HUDEP-2 (cell line): Measurements from ENCODE around the gene MYL2.
"Not testable (repeated sequence)": the region's sequence is repeated elsewhere in the genome, so short reads cannot be mapped to it uniquely, and the experiment has no call there.

Source experiments
- DNase-seq, 76 experiments: peaks; one replicate each; lab custom pipeline; 2025; ENCODE audit not compliant: unreplicated experiment in 76 of 76; lab: John Stamatoyannopoulos, UW

MYL2 gene

DNA sequence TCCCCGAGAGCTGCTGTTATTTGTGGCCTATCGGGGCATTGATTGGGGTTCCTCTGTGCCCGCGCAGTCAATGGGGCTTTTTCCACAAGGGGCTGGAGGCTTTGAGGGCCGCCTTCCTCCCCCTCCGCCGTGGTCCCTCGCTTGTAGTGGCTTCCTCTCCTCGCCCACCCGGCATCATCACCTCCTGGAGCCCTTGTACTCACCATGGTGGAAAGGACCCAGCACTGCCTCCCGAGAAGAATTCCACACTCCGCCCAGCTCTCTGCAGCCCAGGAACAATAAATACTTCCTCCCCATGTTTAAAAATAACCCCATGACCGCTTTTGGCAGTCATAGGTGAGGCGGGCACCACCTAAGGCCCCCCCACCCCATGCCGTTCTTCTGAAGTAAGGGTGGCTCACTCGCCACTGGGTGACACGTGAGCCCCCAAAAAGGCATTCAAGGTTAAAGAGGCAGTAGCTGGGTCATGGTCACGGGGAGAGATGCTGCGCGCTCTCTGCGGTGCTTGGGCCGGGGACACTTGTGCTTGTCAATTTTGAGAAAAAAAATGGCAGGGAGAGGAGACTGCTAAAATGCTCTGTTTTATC, at the start of gene MYL2:
TSS of gene MYL2 (minus strand) at position 256 of the 587 bp plus-strand sequence. CDS start at position 206, 50 bp downstream.
- no peak for DNase-seq

- DNase-seq = no peak
Observed at GRCh38 chr12:110966081-110966760, 45.8 kb upstream of the MYL2 start.

- no peak for DNase-seq
Observed at GRCh38 chr12:110965574-110965973, 45.2 kb upstream of the MYL2 start.

DNA sequence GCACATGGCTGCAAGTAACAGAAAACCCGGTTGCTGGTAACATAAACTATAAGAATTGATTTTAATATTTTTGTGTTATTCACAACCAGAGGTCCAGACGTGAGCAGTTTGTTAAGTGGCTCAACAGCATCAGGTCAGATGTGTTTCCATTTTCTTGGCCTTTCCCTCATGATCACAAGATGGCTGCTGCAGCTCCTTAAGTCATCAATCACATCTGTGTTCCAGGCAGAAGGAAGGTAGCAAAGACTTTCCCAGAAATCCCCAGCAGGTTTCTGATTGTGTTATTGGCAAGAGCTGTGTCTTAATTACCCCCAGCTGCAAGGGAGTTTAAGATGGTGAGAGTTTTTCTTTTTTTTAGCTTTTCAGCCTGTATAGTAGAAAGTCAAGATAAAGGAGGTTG, 40.4 kb upstream of the MYL2 start:
- no peak for DNase-seq

- DNase-seq = no peak
Observed at GRCh38 chr12:110957652-110958051, 37.3 kb upstream of the MYL2 start.

DNA sequence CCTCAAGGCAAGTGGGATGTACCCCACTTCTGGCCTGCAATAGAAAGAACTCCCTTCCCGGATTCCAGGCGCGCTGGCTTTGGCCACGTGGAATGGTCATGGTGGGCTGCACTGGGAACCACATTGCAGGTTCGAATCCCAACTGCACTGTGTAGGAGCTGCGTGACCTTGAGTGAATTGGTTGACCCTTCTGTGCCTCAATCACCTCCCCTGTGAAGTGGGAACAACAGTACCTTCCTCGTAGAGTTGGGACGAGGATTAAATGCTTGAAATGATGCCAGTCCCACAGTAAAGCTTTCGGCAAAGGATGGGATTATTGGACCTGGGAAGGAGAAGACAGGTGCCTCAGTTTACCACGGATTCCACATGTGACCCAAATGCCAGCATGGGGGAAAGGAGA, 36.8 kb upstream of the MYL2 start:
- DNase-seq = no peak

- not testable (repeated sequence) for DNase-seq
Observed at GRCh38 chr12:110950867-110951266, 30.5 kb upstream of the MYL2 start.

DNA sequence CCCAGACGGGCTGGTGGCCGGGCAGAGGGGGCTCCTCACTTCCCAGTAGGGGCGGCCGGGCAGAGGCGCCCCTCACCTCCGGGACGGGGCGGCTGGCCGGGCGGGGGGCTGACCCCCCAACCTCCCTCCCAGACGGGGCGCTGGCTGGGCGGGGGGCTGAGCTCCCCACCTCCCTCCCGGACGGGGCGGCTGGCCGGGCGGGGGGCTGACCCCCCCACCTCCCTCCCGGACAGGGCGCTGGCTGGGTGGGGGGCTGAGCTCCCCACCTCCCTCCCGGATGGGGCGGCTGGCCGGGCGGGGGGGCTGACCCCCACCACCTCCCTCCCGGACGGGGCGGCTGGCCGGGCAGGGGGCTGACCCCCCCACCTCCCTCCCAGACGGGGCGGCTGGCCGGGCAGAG, 30.1 kb upstream of the MYL2 start:
- not testable (repeated sequence) for DNase-seq

GRCh38 chr12:110948041-110948440, 27.7 kb upstream of the MYL2 start:
- DNase-seq = no peak

DNA sequence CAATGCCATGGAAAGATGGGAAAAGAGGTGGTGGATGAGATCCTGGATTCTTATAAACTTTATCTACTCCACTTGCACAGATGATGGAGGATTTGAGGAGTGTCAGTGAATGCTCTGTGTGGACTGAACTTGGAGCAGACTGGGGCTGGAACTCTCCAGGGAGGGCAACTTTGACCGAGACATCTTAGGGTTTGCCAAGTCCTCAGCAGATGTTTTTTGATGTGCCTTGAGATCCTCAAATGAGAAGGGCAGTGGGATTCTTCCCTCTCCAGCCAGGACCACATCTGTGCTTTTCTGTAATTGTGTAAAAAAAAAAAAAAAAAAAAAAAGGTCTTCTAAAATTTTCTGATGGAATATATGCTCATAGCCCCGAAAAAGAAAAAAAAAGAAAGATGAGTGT, 23.0 kb upstream of the MYL2 start:
- DNase-seq = no peak

- DNase-seq = no peak
Observed at GRCh38 chr12:110941391-110941790, 21.0 kb upstream of the MYL2 start.

DNA sequence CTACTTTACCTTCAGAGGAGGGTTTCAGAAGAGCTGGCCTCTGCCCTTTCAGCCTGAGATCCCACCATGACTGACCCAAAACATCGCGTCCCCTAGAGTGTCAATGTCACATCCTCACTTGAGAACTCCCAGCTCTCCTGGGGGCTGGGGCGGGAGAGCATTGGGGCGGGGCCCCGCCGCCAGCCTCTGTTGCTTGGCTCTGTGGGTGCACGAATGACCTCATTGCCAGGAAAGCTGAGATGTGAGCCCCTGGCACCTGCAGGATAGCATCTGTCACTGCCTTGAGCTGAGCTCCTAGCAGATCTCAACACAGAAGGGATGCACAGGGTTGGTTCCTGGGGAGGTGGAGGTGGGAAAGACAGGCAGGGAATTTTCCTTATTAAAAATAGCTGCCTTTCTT, 20.6 kb upstream of the MYL2 start:
- no peak for DNase-seq

GRCh38 chr12:110940296-110940695, 19.9 kb upstream of the MYL2 start:
- no peak for DNase-seq

- DNase-seq = peak in 31 of 76 experiments; percentile 2 to 50 (median 13)
Observed at GRCh38 chr12:110937104-110937641, 16.8 kb upstream of the MYL2 start.

DNA sequence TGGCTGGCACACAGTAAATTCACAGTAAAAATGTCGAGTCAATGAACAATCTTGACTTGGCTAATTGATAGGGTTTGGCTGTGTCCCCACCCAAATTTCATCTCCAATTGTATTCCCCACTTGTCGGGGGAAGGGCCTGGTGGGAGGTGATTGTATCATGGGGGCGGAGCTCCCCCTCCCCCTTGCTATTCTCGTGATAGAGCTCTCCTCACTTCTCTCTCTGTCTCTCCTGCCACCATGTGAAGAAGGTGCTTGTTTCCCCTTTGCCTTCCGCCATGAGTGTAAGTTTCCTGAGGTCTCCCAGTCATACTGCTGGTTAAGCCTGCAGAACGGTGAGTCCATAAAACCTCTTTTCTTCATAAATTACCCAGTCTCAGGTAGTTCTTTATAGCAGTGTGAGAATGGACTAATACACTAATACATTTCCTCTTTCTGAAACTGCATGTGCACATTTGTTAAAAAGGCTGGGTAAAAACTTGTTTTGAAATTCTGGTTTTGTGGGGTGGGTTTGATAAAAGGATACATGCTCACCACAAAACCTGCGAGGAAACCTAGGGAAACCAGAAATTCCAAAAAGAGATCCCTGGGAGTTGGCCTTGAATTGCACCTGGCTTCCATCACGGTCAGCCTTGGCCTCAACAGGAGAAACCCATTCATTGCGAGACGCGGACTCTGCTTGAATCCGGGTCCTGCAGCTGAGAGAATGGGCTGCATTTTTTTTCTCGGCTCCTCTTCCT, 16.2 kb upstream of the MYL2 start:
- no peak for DNase-seq

- DNase-seq = no peak
Observed at GRCh38 chr12:110935588-110935987, 15.2 kb upstream of the MYL2 start.

DNA sequence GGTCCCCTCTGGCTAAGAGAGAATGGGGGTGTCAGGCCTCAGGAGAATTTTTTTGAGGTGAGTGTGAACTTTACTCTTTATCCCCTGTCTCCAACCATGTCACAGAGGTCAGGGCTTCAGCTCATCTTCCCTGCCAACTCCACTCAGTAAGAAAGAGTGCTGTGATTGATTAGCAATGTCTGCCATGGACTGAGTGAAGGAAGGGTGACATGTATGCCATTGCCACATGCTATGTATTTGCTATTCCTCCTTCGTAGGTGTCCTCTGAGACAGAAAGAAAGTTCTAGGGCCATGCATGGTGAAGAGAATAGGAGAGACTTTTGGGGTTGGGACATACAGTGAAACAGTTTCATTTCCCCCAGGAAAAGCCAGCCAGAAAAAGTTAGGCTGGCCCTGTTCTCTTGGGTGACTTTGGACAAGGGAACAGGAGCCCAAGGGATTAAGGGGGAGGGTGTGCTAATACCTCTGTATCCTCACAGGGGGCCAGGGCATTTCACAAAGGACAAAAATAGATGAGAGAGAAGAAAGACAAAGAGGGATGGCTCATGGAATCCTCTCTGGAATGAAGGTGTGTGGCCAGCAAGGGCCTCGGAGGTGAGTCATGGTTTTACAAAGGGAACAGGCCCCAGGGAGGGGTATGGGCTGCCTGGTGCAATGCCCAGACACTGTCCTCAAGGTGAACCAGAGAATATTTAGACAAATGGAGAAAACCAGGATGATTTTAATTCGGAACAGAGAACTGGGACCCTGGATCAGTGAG, 13.9 kb upstream of the MYL2 start:
- no peak for DNase-seq

- no peak for DNase-seq
Observed at GRCh38 chr12:110933326-110933974, 13.1 kb upstream of the MYL2 start.

GRCh38 chr12:110932046-110932445, 11.7 kb upstream of the MYL2 start:
- no peak for DNase-seq

DNA sequence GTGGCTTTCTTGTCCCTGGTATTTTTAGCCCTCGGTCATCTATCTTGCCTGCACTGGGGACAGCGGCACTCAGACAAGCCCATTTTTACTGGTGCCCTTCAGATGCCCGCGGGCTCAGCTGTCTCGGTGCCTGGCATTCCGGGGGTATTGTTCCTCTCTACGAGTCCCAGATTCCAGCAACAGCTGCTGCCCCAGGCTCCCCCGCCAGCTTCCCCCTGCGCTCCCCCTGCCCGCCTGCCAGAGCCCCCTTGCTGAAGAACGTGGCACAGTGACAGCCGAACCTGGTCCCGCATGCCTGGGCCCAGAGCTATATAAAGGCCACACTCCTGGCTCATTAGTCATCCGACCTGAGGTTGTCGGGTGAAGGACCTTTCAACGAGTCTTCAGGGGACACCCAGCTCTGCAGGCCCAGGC, 10.9 kb upstream of the MYL2 start:
- DNase-seq = no peak
